H1 (cell line): ENCODE data around the gene MAGED2. TPM values are rescaled to one million over a fixed set of nuclear protein-coding genes. Genes with fewer than 3 reads are reported as not detected.

Experiments
- BRCA1 ChIP-seq: IDR thresholded peaks from 2 replicates; pipeline ENCODE4 v1.6.1; 2012; ENCODE audit warnings: low read depth, low read length, improper control_type of control experiment
- RBBP5 ChIP-seq: IDR thresholded peaks from 2 replicates; pipeline ENCODE4 v1.7.1; 2012; ENCODE audit warnings: low read depth, mild to moderate bottlenecking, inconsistent platforms, low read length, moderate library complexity, borderline replicate concordance
- SP1 ChIP-seq: IDR thresholded peaks from 2 replicates; pipeline ENCODE4 v1.6.1; 2011; ENCODE audit warnings: low read depth, low read length
- SUZ12 ChIP-seq: fragments of 200-600 bp; sonication (generic); IDR thresholded peaks from 2 replicates; pipeline ENCODE4 v1.6.1; 2012; ENCODE audit warnings: mild to moderate bottlenecking, inconsistent platforms, low read length, moderate library complexity, mixed read lengths
- polyA plus RNA-seq, 7 experiments: library from polyadenylated mRNA; depleted of rRNA in 3 of 7; stranded (reverse) in 5 of 7; unstranded in 2 of 7; fragments of >200 nt in 5 of 7; fragments of 200-250 nt in 2 of 7; gene quantifications; 1 replicate in 5 of 7; 2 replicates in 1 of 7; 4 replicates in 1 of 7; pipeline versions ENCODE4 v1.2.1 to v1.2.3, GENCODE V29; 2011 to 2013; ENCODE audit warnings: missing spikeins in 2 of 7, mixed read lengths in 2 of 7
- total RNA-seq: library from RNA; stranded (reverse); fragmentation: NEBNext Ultra II Directional; extraction: Animal tissue kit (Norgen Biotek cat#: 25700); gene quantifications from 2 replicates; pipeline ENCODE4 v1.2.1, GENCODE V29; 2021
- TF ChIP-seq, protein P1 (sequence below): fragments of 300-600 bp; sonication (generic); IDR thresholded peaks from 2 replicates; pipeline ENCODE4 v1.7.1; 2012; ENCODE audit warnings: low read length, moderate library complexity, mild to moderate bottlenecking, inconsistent platforms; ENCODE audit not compliant: insufficient replicate concordance
- TF ChIP-seq, protein P2 (sequence below): IDR thresholded peaks from 2 replicates; pipeline ENCODE4 v1.6.1; 2012; ENCODE audit warnings: inconsistent platforms
- TF ChIP-seq, protein P3 (sequence below), 3 experiments: IDR thresholded peaks; 1 replicate in 2 of 3; 2 replicates in 1 of 3; pipeline versions ENCODE4 v1.5.1 to v1.6.1; 2011; ENCODE audit warnings: low read length in 3 of 3, mild to moderate bottlenecking in 3 of 3, inconsistent platforms in 2 of 3, low read depth in 1 of 3, moderate library complexity in 1 of 3; ENCODE audit not compliant: insufficient read depth in 1 of 3; ENCODE audit errors: control extremely low read depth in 1 of 3

The MAGED2 gene
- total and polyA plus RNA-seq, 2 of the 8 experiments (the other 6 are each of a cell fraction or from before 2014, with no cell fraction given) = 83.3 to 120 TPM

DNA sequence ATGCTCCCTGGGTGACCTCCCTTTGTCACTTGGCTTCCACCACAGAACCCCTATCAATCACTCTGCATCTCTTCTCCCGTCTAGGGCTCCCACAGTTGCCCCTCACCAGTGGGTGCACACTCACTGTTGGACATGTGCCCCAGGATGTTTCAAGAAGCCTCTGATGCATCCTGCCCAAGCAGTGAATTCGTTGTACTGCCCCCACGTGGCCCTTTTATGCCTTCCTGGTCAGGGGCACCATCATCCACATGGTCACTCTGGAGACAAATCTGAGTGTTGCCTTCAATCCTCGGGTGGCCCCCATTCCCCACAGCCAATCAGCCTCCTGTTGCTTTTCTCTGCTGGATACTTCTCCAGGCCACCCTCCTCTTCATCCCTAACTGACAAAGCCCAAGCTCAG, 21.6 kb upstream of the MAGED2 start (continued):
- TF ChIP-seq, protein P1, sequence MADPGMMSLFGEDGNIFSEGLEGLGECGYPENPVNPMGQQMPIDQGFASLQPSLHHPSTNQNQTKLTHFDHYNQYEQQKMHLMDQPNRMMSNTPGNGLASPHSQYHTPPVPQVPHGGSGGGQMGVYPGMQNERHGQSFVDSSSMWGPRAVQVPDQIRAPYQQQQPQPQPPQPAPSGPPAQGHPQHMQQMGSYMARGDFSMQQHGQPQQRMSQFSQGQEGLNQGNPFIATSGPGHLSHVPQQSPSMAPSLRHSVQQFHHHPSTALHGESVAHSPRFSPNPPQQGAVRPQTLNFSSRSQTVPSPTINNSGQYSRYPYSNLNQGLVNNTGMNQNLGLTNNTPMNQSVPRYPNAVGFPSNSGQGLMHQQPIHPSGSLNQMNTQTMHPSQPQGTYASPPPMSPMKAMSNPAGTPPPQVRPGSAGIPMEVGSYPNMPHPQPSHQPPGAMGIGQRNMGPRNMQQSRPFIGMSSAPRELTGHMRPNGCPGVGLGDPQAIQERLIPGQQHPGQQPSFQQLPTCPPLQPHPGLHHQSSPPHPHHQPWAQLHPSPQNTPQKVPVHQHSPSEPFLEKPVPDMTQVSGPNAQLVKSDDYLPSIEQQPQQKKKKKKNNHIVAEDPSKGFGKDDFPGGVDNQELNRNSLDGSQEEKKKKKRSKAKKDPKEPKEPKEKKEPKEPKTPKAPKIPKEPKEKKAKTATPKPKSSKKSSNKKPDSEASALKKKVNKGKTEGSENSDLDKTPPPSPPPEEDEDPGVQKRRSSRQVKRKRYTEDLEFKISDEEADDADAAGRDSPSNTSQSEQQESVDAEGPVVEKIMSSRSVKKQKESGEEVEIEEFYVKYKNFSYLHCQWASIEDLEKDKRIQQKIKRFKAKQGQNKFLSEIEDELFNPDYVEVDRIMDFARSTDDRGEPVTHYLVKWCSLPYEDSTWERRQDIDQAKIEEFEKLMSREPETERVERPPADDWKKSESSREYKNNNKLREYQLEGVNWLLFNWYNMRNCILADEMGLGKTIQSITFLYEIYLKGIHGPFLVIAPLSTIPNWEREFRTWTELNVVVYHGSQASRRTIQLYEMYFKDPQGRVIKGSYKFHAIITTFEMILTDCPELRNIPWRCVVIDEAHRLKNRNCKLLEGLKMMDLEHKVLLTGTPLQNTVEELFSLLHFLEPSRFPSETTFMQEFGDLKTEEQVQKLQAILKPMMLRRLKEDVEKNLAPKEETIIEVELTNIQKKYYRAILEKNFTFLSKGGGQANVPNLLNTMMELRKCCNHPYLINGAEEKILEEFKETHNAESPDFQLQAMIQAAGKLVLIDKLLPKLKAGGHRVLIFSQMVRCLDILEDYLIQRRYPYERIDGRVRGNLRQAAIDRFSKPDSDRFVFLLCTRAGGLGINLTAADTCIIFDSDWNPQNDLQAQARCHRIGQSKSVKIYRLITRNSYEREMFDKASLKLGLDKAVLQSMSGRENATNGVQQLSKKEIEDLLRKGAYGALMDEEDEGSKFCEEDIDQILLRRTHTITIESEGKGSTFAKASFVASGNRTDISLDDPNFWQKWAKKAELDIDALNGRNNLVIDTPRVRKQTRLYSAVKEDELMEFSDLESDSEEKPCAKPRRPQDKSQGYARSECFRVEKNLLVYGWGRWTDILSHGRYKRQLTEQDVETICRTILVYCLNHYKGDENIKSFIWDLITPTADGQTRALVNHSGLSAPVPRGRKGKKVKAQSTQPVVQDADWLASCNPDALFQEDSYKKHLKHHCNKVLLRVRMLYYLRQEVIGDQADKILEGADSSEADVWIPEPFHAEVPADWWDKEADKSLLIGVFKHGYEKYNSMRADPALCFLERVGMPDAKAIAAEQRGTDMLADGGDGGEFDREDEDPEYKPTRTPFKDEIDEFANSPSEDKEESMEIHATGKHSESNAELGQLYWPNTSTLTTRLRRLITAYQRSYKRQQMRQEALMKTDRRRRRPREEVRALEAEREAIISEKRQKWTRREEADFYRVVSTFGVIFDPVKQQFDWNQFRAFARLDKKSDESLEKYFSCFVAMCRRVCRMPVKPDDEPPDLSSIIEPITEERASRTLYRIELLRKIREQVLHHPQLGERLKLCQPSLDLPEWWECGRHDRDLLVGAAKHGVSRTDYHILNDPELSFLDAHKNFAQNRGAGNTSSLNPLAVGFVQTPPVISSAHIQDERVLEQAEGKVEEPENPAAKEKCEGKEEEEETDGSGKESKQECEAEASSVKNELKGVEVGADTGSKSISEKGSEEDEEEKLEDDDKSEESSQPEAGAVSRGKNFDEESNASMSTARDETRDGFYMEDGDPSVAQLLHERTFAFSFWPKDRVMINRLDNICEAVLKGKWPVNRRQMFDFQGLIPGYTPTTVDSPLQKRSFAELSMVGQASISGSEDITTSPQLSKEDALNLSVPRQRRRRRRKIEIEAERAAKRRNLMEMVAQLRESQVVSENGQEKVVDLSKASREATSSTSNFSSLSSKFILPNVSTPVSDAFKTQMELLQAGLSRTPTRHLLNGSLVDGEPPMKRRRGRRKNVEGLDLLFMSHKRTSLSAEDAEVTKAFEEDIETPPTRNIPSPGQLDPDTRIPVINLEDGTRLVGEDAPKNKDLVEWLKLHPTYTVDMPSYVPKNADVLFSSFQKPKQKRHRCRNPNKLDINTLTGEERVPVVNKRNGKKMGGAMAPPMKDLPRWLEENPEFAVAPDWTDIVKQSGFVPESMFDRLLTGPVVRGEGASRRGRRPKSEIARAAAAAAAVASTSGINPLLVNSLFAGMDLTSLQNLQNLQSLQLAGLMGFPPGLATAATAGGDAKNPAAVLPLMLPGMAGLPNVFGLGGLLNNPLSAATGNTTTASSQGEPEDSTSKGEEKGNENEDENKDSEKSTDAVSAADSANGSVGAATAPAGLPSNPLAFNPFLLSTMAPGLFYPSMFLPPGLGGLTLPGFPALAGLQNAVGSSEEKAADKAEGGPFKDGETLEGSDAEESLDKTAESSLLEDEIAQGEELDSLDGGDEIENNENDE = no peak
- TF ChIP-seq, protein P2, sequence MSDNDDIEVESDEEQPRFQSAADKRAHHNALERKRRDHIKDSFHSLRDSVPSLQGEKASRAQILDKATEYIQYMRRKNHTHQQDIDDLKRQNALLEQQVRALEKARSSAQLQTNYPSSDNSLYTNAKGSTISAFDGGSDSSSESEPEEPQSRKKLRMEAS = 0 out of 2 replicates have a peak, but pooled peaks have one; percentile 25
- TF ChIP-seq RBBP5 = no peak
- no peak for TF ChIP-seq BRCA1
- TF ChIP-seq, protein P3, sequence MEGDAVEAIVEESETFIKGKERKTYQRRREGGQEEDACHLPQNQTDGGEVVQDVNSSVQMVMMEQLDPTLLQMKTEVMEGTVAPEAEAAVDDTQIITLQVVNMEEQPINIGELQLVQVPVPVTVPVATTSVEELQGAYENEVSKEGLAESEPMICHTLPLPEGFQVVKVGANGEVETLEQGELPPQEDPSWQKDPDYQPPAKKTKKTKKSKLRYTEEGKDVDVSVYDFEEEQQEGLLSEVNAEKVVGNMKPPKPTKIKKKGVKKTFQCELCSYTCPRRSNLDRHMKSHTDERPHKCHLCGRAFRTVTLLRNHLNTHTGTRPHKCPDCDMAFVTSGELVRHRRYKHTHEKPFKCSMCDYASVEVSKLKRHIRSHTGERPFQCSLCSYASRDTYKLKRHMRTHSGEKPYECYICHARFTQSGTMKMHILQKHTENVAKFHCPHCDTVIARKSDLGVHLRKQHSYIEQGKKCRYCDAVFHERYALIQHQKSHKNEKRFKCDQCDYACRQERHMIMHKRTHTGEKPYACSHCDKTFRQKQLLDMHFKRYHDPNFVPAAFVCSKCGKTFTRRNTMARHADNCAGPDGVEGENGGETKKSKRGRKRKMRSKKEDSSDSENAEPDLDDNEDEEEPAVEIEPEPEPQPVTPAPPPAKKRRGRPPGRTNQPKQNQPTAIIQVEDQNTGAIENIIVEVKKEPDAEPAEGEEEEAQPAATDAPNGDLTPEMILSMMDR (IDR thresholded peaks at IDR 0.05; ENCODE audit: control extremely low read depth in 1 of 3, insufficient read depth in 1 of 3, low read depth in 1 of 3, low read length in 3 of 3) = peak; percentile 30 to 47 (median 42); a peak in 3 of 4 replicates
- TF ChIP-seq SUZ12 = no peak
- no peak for TF ChIP-seq SP1
